ENCODE data around the gene PPP1R12C. TPM values are rescaled to one million over a fixed set of nuclear protein-coding genes. Genes with fewer than 3 reads are reported as not detected.
"Not testable (repeated sequence)": the region's sequence is repeated elsewhere in the genome, so short reads cannot be mapped to it uniquely, and the experiment has no call there.

The PPP1R12C gene
- total RNA-seq, 4 donors from 2014 or later, result 51.7 to 126 (median 78.7) TPM

GRCh38 chr19:55063492-55063843, 54.0 kb downstream of the PPP1R12C start:
- H3K27ac ChIP-seq, result no peak overlapping the region
- no peak for DNase-seq (ENCODE audit: low spot score in 2 of 2)
- peak overlapping the region; percentile 80 for H3K4me3 ChIP-seq

GRCh38 chr19:55062735-55063491, 54.5 kb downstream of the PPP1R12C start, which contains the start of gene RDH13:
Gene RDH13 (minus strand): TSS chr19:55063148. CDS start chr19:55063032, 116 bp downstream.
- Histone ChIP-seq H3K4me1 (peaks cover 10% of the 10 kb centered on the region), H3K36me3 (peaks cover 13% of the 10 kb centered on the region), H3K4me3 (peak within 1 kb of the TSS; percentile 80), H3K27me3 (peaks cover 15% of the 10 kb centered on the region), H3K27ac (peak within 1 kb of the TSS; percentile 83), H3K9me3 (no peaks in the 10 kb centered on the region)
- under 1% methylated on average over 38 of the region's 70 CpGs for WGBS
- DNase-seq (ENCODE audit: low spot score in 2 of 2), result peak; percentile 98 to 99
- no peak for TF ChIP-seq EP300 (IDR thresholded peaks at IDR 0.05)

More at GRCh38 chr19:55063492-55063843, 54.0 kb downstream of the PPP1R12C start:
- peaks cover 15% of the 10 kb centered on the region for H3K27me3 ChIP-seq
- peaks cover 7% of the 10 kb centered on the region for H3K36me3 ChIP-seq
- 60% methylated on average over 1 of the region's 3 CpGs for WGBS
- TF ChIP-seq EP300 (IDR thresholded peaks at IDR 0.05) (no peak), POLR2AphosphoS5 (IDR thresholded peaks at IDR 0.05) (no peak), CTCF (IDR thresholded peaks at IDR 0.05) (no peak), POLR2A (IDR thresholded peaks at IDR 0.05) (no peak)
- H3K4me1 ChIP-seq, result peaks cover 10% of the 10 kb centered on the region
- H3K9me3 ChIP-seq, result no peaks in the 10 kb centered on the region

- not testable (repeated sequence) for DNase-seq (ENCODE audit: low spot score in 2 of 2); H3K27me3 ChIP-seq; H3K27ac ChIP-seq; H3K4me3 ChIP-seq; H3K9me3 ChIP-seq
- peaks cover 10% of the 10 kb centered on the region for H3K4me1 ChIP-seq
- H3K36me3 ChIP-seq, result peaks cover 39% of the 10 kb centered on the region
- 68% methylated on average over 8 of the region's 9 CpGs for WGBS
Measured at GRCh38 chr19:55060287-55060686, 57.1 kb downstream of the PPP1R12C start.

- Histone ChIP-seq H3K27me3 (no peaks in the 10 kb centered on the region), H3K36me3 (peaks cover 52% of the 10 kb centered on the region)
- 98% methylated on average over 14 of the region's 23 CpGs for WGBS
Measured at GRCh38 chr19:55058781-55059610, 58.4 kb downstream of the PPP1R12C start.

GRCh38 chr19:55056827-55057226, 60.6 kb downstream of the PPP1R12C start:
- Histone ChIP-seq H3K36me3 (peaks cover 74% of the 10 kb centered on the region), H3K4me1 (peaks cover 3% of the 10 kb centered on the region), H3K27ac (no peak overlapping the region), H3K9me3 (no peaks in the 10 kb centered on the region), H3K4me3 (no peak overlapping the region), H3K27me3 (no peaks in the 10 kb centered on the region)
- WGBS, result 98% methylated on average over 9 of the region's 9 CpGs
- DNase-seq (ENCODE audit: low spot score in 2 of 2), result no peak
- TF ChIP-seq POLR2A (IDR thresholded peaks at IDR 0.05), result no peak
- no peak for TF ChIP-seq EP300 (IDR thresholded peaks at IDR 0.05)
- TF ChIP-seq POLR2AphosphoS5 (IDR thresholded peaks at IDR 0.05), result no peak
- TF ChIP-seq CTCF (IDR thresholded peaks at IDR 0.05), result no peak

More at GRCh38 chr19:55058781-55059610, 58.4 kb downstream of the PPP1R12C start:
- Histone ChIP-seq H3K27ac (no peak overlapping the region), H3K4me1 (peaks cover 10% of the 10 kb centered on the region), H3K9me3 (no peaks in the 10 kb centered on the region), H3K4me3 (no peak overlapping the region)
- no peak for TF ChIP-seq POLR2A (IDR thresholded peaks at IDR 0.05)
- TF ChIP-seq POLR2AphosphoS5 (IDR thresholded peaks at IDR 0.05), result no peak
- TF ChIP-seq CTCF (IDR thresholded peaks at IDR 0.05), result no peak
- DNase-seq (ENCODE audit: low spot score in 2 of 2), result no peak

GRCh38 chr19:55053735-55054134, 63.7 kb downstream of the PPP1R12C start:
- no peak overlapping the region for H3K4me3 ChIP-seq
- no peak overlapping the region for H3K27ac ChIP-seq
- H3K4me1 ChIP-seq, result no peaks in the 10 kb centered on the region
- DNase-seq (ENCODE audit: low spot score in 2 of 2), result no peak
- peaks cover 88% of the 10 kb centered on the region for H3K36me3 ChIP-seq
- H3K9me3 ChIP-seq, result no peaks in the 10 kb centered on the region
- 91% methylated on average over 7 of the region's 7 CpGs for WGBS
- no peak for TF ChIP-seq EP300 (IDR thresholded peaks at IDR 0.05)
- TF ChIP-seq POLR2A (IDR thresholded peaks at IDR 0.05), result no peak
- no peak for TF ChIP-seq CTCF (IDR thresholded peaks at IDR 0.05)
- TF ChIP-seq POLR2AphosphoS5 (IDR thresholded peaks at IDR 0.05), result no peak
- no peaks in the 10 kb centered on the region for H3K27me3 ChIP-seq
